ENCODE measurements around the gene ACOT13.

DNA sequence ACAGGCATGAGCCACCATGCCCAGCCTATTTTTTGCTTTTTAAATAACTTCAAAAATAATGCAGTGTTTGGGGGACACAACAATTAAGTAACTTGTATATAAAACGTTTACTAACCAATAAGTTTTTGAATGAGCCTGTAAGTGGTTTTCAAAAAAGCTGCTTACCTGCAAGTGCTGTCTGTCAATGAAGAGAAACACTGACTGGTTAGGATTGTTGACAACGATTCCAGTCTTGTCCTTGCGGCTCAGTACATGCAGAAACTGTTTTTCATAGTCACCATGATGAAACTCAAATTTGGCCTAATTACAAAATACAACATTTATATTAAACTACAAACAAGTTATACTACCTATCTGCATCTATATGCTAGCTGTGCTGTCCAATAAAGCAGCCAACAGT, 41.7 kb downstream of the ACOT13 start:
- TF ChIP-seq, protein P1, sequence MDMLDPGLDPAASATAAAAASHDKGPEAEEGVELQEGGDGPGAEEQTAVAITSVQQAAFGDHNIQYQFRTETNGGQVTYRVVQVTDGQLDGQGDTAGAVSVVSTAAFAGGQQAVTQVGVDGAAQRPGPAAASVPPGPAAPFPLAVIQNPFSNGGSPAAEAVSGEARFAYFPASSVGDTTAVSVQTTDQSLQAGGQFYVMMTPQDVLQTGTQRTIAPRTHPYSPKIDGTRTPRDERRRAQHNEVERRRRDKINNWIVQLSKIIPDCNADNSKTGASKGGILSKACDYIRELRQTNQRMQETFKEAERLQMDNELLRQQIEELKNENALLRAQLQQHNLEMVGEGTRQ (IDR thresholded peaks at IDR 0.05; ENCODE audit: low read depth, low read length): no peak
- no peak for TF ChIP-seq POLR2A (IDR thresholded peaks at IDR 0.05; ENCODE audit: low read depth, low read length)
- TF ChIP-seq CTCF (conservative IDR thresholded peaks at IDR 0.05; ENCODE audit: low read depth, low read length): no peak
